K562 (cell line): ENCODE data around the gene TIAM1. TPM values are rescaled to one million over a fixed set of nuclear protein-coding genes. Genes with fewer than 3 reads are reported as not detected.

Experiments used
- ARID1B ChIP-seq: fragments of 450-650 bp; IDR thresholded peaks from 2 replicates; pipeline ENCODE4 v1.6.1; 2016; ENCODE audit warnings: antibody characterized with exemption, mild to moderate bottlenecking, inconsistent platforms
- BCL6 ChIP-seq: fragments of 250-450 bp; sonication (Bioruptor Pico); IDR thresholded peaks from 2 replicates; pipeline ENCODE4 v1.4.0; 2020
- DACH1 ChIP-seq: fragments of 450-650 bp; IDR thresholded peaks from 2 replicates; pipeline ENCODE4 v1.6.1; 2018; ENCODE audit not compliant: partially characterized antibody
- DPF2 ChIP-seq: fragments of 450-650 bp; IDR thresholded peaks from 2 replicates; pipeline ENCODE4 v1.6.1; 2016
- FOXP1 ChIP-seq: sonication (generic); formaldehyde crosslinking; IDR thresholded peaks from 2 replicates; pipeline ENCODE4 v1.8.0; 2022; ENCODE audit warnings: mild to moderate bottlenecking, missing genetic modification reagents
- GTF2F1 ChIP-seq: IDR thresholded peaks from 2 replicates; pipeline ENCODE4 v1.6.1; 2011; ENCODE audit warnings: low read depth, low read length, improper control_type of control experiment
- HMBOX1 ChIP-seq: sonication (generic); IDR thresholded peaks from 2 replicates; pipeline ENCODE4 v1.6.1; 2016
- KDM1A ChIP-seq, 2 experiments: fragments of 450-650 bp; IDR thresholded peaks; 2 replicates each; pipeline ENCODE4 v1.6.1; 2016; ENCODE audit warnings: mild to moderate bottlenecking in 2 of 2
- MEIS2 ChIP-seq: fragments of 450-650 bp; IDR thresholded peaks from 2 replicates; pipeline ENCODE4 v1.6.1; 2014; ENCODE audit warnings: mild to moderate bottlenecking; ENCODE audit not compliant: partially characterized antibody
- NCOA6 ChIP-seq: fragments of 450-650 bp; IDR thresholded peaks from 2 replicates; pipeline ENCODE4 v1.6.1; 2017; ENCODE audit warnings: mild to moderate bottlenecking
- PML ChIP-seq: IDR thresholded peaks from 2 replicates; pipeline ENCODE4 v1.6.1; 2012; ENCODE audit warnings: low read length, inconsistent platforms
- POLR2B ChIP-seq: fragments of 450-650 bp; IDR thresholded peaks from 2 replicates; pipeline ENCODE4 v1.6.1; 2018; ENCODE audit warnings: low read depth; ENCODE audit not compliant: partially characterized antibody
- PTTG1 ChIP-seq: fragments of 450-650 bp; IDR thresholded peaks from 2 replicates; pipeline ENCODE4 v1.6.1; 2016; ENCODE audit warnings: low read depth, mild to moderate bottlenecking, missing genetic modification characterization, missing compliant biosample characterization
- RBM17 ChIP-seq: fragments of 200-400 bp; formaldehyde crosslinking; IDR thresholded peaks from 2 replicates; pipeline ENCODE4 v1.6.1; 2017; ENCODE audit warnings: low read depth, mild to moderate bottlenecking, low read length, borderline replicate concordance
- SMAD1 ChIP-seq: fragments of 150-350 bp; IDR thresholded peaks from 2 replicates; pipeline ENCODE4 v1.6.1; 2014; ENCODE audit warnings: low read length, low read depth; ENCODE audit not compliant: partially characterized antibody
- SOX6 ChIP-seq: fragments of 450-650 bp; IDR thresholded peaks from 2 replicates; pipeline ENCODE4 v1.6.1; 2014; ENCODE audit warnings: mild to moderate bottlenecking
- THAP12 ChIP-seq: fragments of 250-450 bp; sonication (Bioruptor Pico); IDR thresholded peaks from 2 replicates; pipeline ENCODE4 v1.9.0; 2021; ENCODE audit warnings: mild to moderate bottlenecking, inconsistent platforms
- ZC3H4 ChIP-seq: sonication (generic); formaldehyde crosslinking; IDR thresholded peaks from 2 replicates; pipeline ENCODE4 v1.9.0; 2021; ENCODE audit warnings: missing genetic modification reagents, borderline replicate concordance
- ZEB2 ChIP-seq: fragments of 450-650 bp; IDR thresholded peaks from 2 replicates; pipeline ENCODE4 v1.6.1; 2016
- ZNF174 ChIP-seq: fragments of 250-450 bp; sonication (Bioruptor Pico); IDR thresholded peaks from 2 replicates; pipeline ENCODE4 v1.4.0; 2020; ENCODE audit warnings: mild to moderate bottlenecking
- ZNF212 ChIP-seq: fragments of 450-650 bp; formaldehyde crosslinking; IDR thresholded peaks from 2 replicates; pipeline ENCODE4 v1.4.0; 2020; ENCODE audit warnings: mild to moderate bottlenecking
- ZNF347 ChIP-seq: fragments of 450-650 bp; formaldehyde crosslinking; IDR thresholded peaks from 2 replicates; pipeline ENCODE4 v1.4.0; 2020; ENCODE audit warnings: low read depth, mild to moderate bottlenecking, moderate library complexity
- ZNF354B ChIP-seq: fragments of 250-450 bp; sonication (Bioruptor Pico); IDR thresholded peaks from 2 replicates; pipeline ENCODE4 v1.4.0; 2020
- ZNF644 ChIP-seq: fragments of 200-800 bp; sonication (Bioruptor generic); IDR thresholded peaks from 2 replicates; pipeline ENCODE4 v1.6.1; 2016; ENCODE audit warnings: low read depth, missing genetic modification characterization, missing compliant biosample characterization
- polyA plus RNA-seq, 8 experiments: library from polyadenylated mRNA; depleted of rRNA in 4 of 8; stranded (reverse) in 5 of 8; unstranded in 3 of 8; fragments of >200 nt; fragmentation: Nextera tagmentation in 2 of 8; fragmentation: Illumina TruSeq in 1 of 8; extraction: Ambion mirVana in 2 of 8; extraction: Trizol in 1 of 8; gene quantifications; 2 replicates each; pipeline versions ENCODE4 v1.2.1 to v1.2.3, GENCODE V29; 2011 to 2014; ENCODE audit warnings: inconsistent platforms in 1 of 8, missing spikeins in 1 of 8
- total RNA-seq, 7 experiments: library from RNA; depleted of rRNA in 6 of 7; stranded (reverse); fragments of >200 nt in 6 of 7; fragmentation: Illumina TruSeq in 2 of 7; extraction: Trizol in 2 of 7; gene quantifications; 2 replicates each; pipeline versions ENCODE4 v1.2.1 to v1.2.3, GENCODE V29; 2011 to 2021; ENCODE audit warnings: low replicate concordance in 1 of 7
- TF ChIP-seq, protein P1 (sequence below): sonication (generic); formaldehyde crosslinking; IDR thresholded peaks from 2 replicates; pipeline ENCODE4 v1.8.0; 2022; ENCODE audit warnings: missing genetic modification reagents, mild to moderate bottlenecking, moderate library complexity, borderline replicate concordance

TIAM1 gene
- total and polyA plus RNA-seq, 9 of the 15 experiments (the other 6 are each of a cell fraction or from before 2014, with no cell fraction given), result 0.11 TPM; not detected in 8

DNA sequence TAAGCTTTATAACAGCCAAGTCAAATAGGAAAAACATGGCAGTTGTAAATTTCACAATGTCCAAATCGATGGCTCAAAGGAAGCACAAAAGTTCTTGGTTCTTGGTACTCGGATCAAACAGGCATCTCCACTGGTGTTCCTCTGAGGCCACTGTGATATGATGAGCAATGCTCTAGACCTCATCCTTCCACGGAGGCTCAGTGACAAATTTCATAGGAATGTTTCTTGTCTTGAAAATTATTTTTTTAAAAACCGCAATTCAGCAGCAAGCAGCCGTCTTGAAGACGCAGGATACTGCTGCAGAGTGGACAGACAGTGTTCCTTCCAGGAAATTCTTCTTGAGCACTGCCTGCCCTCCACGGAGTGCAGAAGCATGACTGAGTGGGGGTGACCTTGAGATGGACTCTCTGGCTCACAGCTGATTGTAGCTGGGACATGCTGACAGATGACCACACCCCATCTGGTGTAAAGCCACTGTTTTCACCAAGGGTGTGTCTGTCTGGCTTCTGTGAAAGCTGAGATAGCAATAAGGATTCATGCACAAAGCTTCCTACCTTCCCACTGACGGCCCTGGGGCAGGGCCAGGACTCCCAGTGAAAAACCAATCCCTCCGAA lies 61.9 kb downstream of the TIAM1 start (continued):
- no peak for TF ChIP-seq ZC3H4
- no peak for TF ChIP-seq NCOA6
- 0 out of 2 replicates have a peak, but pooled peaks have one; percentile 30 for TF ChIP-seq PML
- peak; percentile 74 for TF ChIP-seq SOX6
- TF ChIP-seq ZNF347 (CRISPR knock-in tag), result no peak
- peak; percentile 75 for TF ChIP-seq ARID1B
- no peak for TF ChIP-seq RBM17
- no peak for TF ChIP-seq PTTG1 (tag)
- no peak for TF ChIP-seq HMBOX1
- TF ChIP-seq SMAD1, result no peak
- peak; percentile 67 for TF ChIP-seq DACH1
- TF ChIP-seq BCL6 (CRISPR knock-in tag), result no peak
- no peak for TF ChIP-seq GTF2F1
- TF ChIP-seq ZNF354B (CRISPR knock-in tag), result no peak
- no peak for TF ChIP-seq ZNF174 (CRISPR knock-in tag)
- TF ChIP-seq ZNF644 (tag), result no peak
- no peak for TF ChIP-seq KDM1A (IDR thresholded peaks at IDR 0.05)
- no peak for TF ChIP-seq THAP12 (CRISPR knock-in tag)
- peak; percentile 48; the same call in 1 of the 2 replicates for TF ChIP-seq DPF2
- TF ChIP-seq, protein P1, sequence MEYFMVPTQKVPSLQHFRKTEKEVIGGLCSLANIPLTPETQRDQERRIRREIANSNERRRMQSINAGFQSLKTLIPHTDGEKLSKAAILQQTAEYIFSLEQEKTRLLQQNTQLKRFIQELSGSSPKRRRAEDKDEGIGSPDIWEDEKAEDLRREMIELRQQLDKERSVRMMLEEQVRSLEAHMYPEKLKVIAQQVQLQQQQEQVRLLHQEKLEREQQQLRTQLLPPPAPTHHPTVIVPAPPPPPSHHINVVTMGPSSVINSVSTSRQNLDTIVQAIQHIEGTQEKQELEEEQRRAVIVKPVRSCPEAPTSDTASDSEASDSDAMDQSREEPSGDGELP, result peak; percentile 92
- no peak for TF ChIP-seq ZNF212 (CRISPR knock-in tag)
- peak; percentile 91 for TF ChIP-seq MEIS2
- no peak for TF ChIP-seq POLR2B
- TF ChIP-seq ZEB2, result no peak
- TF ChIP-seq FOXP1 (CRISPR knock-in tag), result no peak
